ENCODE data around the gene VPS52.

VPS52 gene, protein sequence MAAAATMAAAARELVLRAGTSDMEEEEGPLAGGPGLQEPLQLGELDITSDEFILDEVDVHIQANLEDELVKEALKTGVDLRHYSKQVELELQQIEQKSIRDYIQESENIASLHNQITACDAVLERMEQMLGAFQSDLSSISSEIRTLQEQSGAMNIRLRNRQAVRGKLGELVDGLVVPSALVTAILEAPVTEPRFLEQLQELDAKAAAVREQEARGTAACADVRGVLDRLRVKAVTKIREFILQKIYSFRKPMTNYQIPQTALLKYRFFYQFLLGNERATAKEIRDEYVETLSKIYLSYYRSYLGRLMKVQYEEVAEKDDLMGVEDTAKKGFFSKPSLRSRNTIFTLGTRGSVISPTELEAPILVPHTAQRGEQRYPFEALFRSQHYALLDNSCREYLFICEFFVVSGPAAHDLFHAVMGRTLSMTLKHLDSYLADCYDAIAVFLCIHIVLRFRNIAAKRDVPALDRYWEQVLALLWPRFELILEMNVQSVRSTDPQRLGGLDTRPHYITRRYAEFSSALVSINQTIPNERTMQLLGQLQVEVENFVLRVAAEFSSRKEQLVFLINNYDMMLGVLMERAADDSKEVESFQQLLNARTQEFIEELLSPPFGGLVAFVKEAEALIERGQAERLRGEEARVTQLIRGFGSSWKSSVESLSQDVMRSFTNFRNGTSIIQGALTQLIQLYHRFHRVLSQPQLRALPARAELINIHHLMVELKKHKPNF

DNA sequence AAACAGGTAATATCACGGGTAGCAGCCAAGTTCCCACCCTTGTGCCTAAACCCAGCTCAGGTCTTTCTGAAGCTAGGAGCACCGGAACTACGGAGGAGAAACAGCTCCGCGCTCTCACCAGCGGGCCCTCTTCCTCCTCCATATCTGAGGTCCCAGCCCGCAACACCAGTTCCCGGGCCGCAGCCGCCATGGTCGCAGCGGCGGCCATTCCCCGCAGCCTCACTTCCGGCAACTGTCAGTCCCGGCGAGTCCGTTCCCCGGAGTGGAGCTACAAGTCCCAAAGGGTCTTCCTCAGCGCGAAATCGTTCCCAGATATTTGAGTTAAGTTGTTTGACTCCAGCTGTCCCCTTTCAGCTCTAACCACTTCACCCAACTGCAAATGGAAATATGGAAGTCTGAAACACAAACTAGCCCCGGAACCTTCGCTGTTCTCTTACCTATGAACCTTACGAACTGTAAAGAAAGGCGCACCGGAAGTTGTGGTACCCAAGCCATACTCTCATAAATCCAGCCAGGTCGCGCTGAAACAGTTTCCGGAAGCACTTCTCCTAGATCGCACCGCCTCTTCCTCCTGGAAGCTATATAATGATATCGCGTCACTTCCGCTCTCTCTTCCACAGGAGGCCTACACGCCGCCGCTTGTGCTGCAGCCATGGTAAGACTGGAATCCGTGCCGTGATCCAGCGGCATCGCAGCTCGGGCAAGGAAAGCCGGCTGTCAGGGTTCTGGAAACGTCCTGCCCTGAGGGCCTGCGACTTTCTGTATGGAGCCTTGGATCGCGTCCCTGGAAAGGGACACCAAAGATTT lies at the start of gene VPS52, which contains the start of gene RPS18:
VPS52 (minus strand) TSS at position 409 of the 807 bp plus-strand sequence; CDS start at position 208, 201 bp downstream.
RPS18 (plus strand) TSS at position 608 of the 807 bp plus-strand sequence; CDS start at position 653, 45 bp downstream.
- H3K36me3 Mint-ChIP-seq (ENCODE audit: low read depth), result peaks cover 56% of the 10 kb centered on the region
- TF ChIP-seq, protein P1, sequence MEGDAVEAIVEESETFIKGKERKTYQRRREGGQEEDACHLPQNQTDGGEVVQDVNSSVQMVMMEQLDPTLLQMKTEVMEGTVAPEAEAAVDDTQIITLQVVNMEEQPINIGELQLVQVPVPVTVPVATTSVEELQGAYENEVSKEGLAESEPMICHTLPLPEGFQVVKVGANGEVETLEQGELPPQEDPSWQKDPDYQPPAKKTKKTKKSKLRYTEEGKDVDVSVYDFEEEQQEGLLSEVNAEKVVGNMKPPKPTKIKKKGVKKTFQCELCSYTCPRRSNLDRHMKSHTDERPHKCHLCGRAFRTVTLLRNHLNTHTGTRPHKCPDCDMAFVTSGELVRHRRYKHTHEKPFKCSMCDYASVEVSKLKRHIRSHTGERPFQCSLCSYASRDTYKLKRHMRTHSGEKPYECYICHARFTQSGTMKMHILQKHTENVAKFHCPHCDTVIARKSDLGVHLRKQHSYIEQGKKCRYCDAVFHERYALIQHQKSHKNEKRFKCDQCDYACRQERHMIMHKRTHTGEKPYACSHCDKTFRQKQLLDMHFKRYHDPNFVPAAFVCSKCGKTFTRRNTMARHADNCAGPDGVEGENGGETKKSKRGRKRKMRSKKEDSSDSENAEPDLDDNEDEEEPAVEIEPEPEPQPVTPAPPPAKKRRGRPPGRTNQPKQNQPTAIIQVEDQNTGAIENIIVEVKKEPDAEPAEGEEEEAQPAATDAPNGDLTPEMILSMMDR (IDR thresholded peaks at IDR 0.05), result no peak
- H3K27ac Mint-ChIP-seq, result peak within 1 kb of the TSS; percentile 100
- no peaks in the 10 kb centered on the region for H3K27me3 Mint-ChIP-seq (ENCODE audit: low read depth, poor library complexity)
- DNase-seq, result peak; percentile 86
- peak within 1 kb of the TSS; percentile 96 for H3K4me3 Mint-ChIP-seq
- no peaks in the 10 kb centered on the region for H3K9me3 Mint-ChIP-seq
- H3K4me1 Mint-ChIP-seq, result peaks cover 67% of the 10 kb centered on the region

DNA sequence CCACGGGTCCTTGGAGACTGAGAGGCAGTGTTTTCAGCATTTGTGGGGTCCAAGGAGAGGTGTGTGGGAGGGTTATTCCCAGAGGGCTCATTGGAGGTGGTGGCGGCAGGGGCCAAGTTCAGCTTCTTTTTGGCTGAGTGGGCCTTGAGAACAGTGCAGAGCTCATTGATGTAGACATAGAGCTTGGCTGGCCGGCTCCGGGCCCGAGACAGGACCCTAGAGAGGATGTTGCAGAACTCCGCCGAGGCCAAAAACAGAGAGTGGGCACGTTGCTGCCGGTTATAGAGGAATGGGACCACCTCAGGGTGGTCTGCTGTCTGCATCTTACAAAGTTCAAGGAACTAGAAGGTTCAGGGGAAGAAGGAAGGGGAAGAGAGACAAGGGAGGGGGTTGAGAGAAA lies 49.6 kb upstream of the VPS52 start:
- peaks cover 6% of the 10 kb centered on the region for H3K27me3 Mint-ChIP-seq (ENCODE audit: low read depth, poor library complexity)
- H3K4me3 Mint-ChIP-seq, result peak overlapping the region; percentile 93
- DNase-seq, result no peak
- peaks cover 28% of the 10 kb centered on the region for H3K36me3 Mint-ChIP-seq (ENCODE audit: low read depth)
- peaks cover 76% of the 10 kb centered on the region for H3K4me1 Mint-ChIP-seq
- TF ChIP-seq, protein P1 (IDR thresholded peaks at IDR 0.05), result no peak
- H3K9me3 Mint-ChIP-seq, result no peaks in the 10 kb centered on the region
- peak overlapping the region; percentile 96 for H3K27ac Mint-ChIP-seq

DNA sequence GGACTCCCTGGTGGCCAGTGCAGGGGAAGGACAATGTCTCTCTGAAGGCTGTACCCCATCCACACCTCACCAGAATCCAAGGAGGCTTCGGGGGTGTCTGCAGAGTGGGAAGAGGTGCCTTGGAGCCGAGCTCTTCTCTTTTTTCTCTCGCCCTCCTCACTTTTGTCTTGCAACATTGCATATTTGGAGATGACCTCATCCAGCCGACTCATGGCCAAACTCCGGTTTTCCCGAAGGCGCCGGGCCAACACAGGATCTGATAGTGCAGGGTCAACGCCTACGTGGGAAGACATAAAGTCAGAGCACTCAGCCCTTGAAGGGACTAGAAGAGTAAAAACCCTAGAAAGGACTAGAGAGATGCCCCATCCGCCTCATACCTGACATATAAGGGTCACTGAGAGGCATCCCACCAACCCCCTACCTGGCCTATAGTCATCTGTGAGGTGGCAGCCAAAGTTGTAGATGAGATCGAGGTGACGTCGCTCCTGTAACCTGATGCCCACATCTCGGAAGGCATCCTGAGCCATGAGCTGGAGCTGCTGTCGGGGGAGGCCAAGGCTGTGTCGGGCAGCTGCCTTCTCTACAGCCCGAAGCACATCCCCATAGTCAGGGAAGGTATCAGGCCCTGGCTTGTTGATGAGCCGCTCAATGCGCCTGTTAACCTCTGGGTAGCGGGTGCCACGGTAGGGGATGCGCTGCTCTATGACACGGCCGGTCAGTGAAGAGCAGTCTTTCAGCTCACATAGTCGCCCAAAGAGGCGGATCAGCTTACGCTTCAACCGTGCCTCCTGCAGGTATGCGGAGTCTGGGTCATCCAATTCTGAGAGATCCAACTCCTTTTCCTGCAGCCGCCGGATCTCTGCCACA lies 48.9 kb upstream of the VPS52 start:
- peak overlapping the region; percentile 93 for H3K4me3 Mint-ChIP-seq
- H3K4me1 Mint-ChIP-seq, result peaks cover 81% of the 10 kb centered on the region
- H3K27me3 Mint-ChIP-seq (ENCODE audit: low read depth, poor library complexity), result peaks cover 6% of the 10 kb centered on the region
- H3K9me3 Mint-ChIP-seq, result no peaks in the 10 kb centered on the region
- H3K27ac Mint-ChIP-seq, result peak overlapping the region; percentile 96
- peaks cover 28% of the 10 kb centered on the region for H3K36me3 Mint-ChIP-seq (ENCODE audit: low read depth)
- TF ChIP-seq, protein P1 (IDR thresholded peaks at IDR 0.05), result no peak
- DNase-seq, result no peak

GRCh38 chr6:33319939-33320314 lies 48.3 kb upstream of the VPS52 start:
- Mint-ChIP-seq H3K27me3 (ENCODE audit: low read depth, poor library complexity) (peaks cover 6% of the 10 kb centered on the region), H3K36me3 (ENCODE audit: low read depth) (peaks cover 28% of the 10 kb centered on the region), H3K9me3 (no peaks in the 10 kb centered on the region), H3K4me3 (peak overlapping the region; percentile 93), H3K4me1 (peaks cover 87% of the 10 kb centered on the region), H3K27ac (peak overlapping the region; percentile 89)
- DNase-seq, result no peak
- TF ChIP-seq, protein P1 (IDR thresholded peaks at IDR 0.05), result no peak

GRCh38 chr6:33318426-33319073 lies 46.9 kb upstream of the VPS52 start:
- Mint-ChIP-seq H3K27me3 (ENCODE audit: low read depth, poor library complexity) (peaks cover 20% of the 10 kb centered on the region), H3K9me3 (no peaks in the 10 kb centered on the region), H3K4me3 (peak overlapping the region; percentile 96), H3K36me3 (ENCODE audit: low read depth) (peaks cover 28% of the 10 kb centered on the region), H3K4me1 (peaks cover 91% of the 10 kb centered on the region), H3K27ac (peak overlapping the region; percentile 97)
- TF ChIP-seq, protein P1 (IDR thresholded peaks at IDR 0.05), result no peak
- DNase-seq, result no peak

Measured in nephron progenitor cell (in vitro differentiated cells).